NK-92 (cell line): Measurements from ENCODE around the gene HSFY2.
"Not testable (repeated sequence)": the region's sequence is repeated elsewhere in the genome, so short reads cannot be mapped to it uniquely, and the experiment has no call there.

Source experiments
- DNase-seq: peaks from one replicate; lab custom pipeline; 2025; ENCODE audit not compliant: unreplicated experiment; lab: John Stamatoyannopoulos, UW

Gene HSFY2, protein sequence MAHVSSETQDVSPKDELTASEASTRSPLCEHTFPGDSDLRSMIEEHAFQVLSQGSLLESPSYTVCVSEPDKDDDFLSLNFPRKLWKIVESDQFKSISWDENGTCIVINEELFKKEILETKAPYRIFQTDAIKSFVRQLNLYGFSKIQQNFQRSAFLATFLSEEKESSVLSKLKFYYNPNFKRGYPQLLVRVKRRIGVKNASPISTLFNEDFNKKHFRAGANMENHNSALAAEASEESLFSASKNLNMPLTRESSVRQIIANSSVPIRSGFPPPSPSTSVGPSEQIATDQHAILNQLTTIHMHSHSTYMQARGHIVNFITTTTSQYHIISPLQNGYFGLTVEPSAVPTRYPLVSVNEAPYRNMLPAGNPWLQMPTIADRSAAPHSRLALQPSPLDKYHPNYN

GRCh38 chrY:18773635-18774034 lies at the start of gene HSFY2:
TSS of gene HSFY2 (minus strand) at chrY:18773735. CDS start at chrY:18773618, 117 bp downstream.
- not testable (repeated sequence) for DNase-seq

DNA sequence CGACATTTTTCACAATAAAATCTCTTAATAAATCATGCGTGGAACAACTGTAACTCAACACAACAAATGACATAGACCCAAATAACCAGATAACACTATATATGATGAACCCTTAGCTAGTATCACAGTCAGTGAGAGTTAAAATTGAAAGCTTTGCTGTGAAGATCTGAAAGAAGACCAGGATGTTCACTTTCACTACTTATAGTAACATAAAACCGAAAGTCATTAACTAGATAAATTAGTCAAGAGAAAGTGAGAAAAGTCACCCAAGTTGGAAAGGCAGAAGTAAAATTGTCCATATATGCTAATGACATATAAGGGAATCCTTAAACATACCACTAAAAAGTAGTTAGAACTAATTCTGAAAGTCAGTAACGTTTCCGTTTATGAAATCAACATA lies 42.2 kb upstream of the HSFY2 start:
- DNase-seq, result not testable (repeated sequence)

- not testable (repeated sequence) for DNase-seq
Measured at GRCh38 chrY:18788757-18789406, 15.3 kb upstream of the HSFY2 start.

DNA sequence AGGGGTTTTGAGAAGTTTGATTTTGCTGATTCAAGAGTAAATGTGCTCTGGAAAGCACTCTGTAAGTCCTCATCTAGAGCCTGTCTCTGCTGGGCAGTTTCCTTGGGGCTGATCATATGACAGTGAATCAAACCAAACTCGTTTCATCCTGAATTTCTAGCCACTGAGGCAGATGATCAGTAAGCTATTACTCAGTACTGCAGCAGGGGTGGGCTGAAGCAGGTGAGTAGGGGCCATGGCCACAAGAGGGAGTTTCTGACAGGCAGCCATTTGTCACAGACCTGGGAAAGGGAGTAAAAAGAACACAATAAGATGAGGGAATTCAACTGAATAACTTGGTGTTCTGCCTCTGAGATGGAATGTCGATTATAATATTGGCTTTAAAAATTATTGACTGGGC lies 19.5 kb downstream of the HSFY2 start:
- DNase-seq, result not testable (repeated sequence)

- DNase-seq, result not testable (repeated sequence)
Measured at GRCh38 chrY:18753133-18753815, 20.3 kb downstream of the HSFY2 start.

- not testable (repeated sequence) for DNase-seq
Measured at GRCh38 chrY:18723714-18724113, 49.8 kb downstream of the HSFY2 start.
